Activated CD8-positive, alpha-beta memory T cell treated with anti-CD3 and anti-CD28 coated beads for 24 hours (primary cell): ENCODE results near the gene VARS2.

Experiments
- DNase-seq: peaks from one replicate; pipeline ENCODE4 v3.0.0-alpha.2; 2020

Gene VARS2

GRCh38 chr6:30884521-30885480 is 29.2 kb upstream of the VARS2 start:
- peak; percentile 74 for DNase-seq

GRCh38 chr6:30885481-30885998 is 28.5 kb upstream of the VARS2 start:
- no peak for DNase-seq

- no peak for DNase-seq
Observed at GRCh38 chr6:30885999-30886896, 27.8 kb upstream of the VARS2 start.

GRCh38 chr6:30886897-30887255 is 27.2 kb upstream of the VARS2 start:
- DNase-seq = no peak

- no peak for DNase-seq
Observed at GRCh38 chr6:30887901-30888815, 25.9 kb upstream of the VARS2 start.

GRCh38 chr6:30888816-30889495 is 25.1 kb upstream of the VARS2 start:
- DNase-seq = no peak

- no peak for DNase-seq
Observed at GRCh38 chr6:30889496-30889885, 24.5 kb upstream of the VARS2 start.

GRCh38 chr6:30889921-30890645 is 24.0 kb upstream of the VARS2 start:
- DNase-seq = no peak

GRCh38 chr6:30890646-30891449 is 23.2 kb upstream of the VARS2 start:
- no peak for DNase-seq

- no peak for DNase-seq
Observed at GRCh38 chr6:30891450-30891723, 22.7 kb upstream of the VARS2 start.

- no peak for DNase-seq
Observed at GRCh38 chr6:30891816-30892538, 22.1 kb upstream of the VARS2 start.

- DNase-seq = no peak
Observed at GRCh38 chr6:30893001-30893591, 20.9 kb upstream of the VARS2 start.

GRCh38 chr6:30893666-30894065 is 20.4 kb upstream of the VARS2 start:
- DNase-seq = no peak

GRCh38 chr6:30894381-30894780 is 19.7 kb upstream of the VARS2 start:
- DNase-seq = no peak

- DNase-seq = no peak
Observed at GRCh38 chr6:30894935-30895334, 19.1 kb upstream of the VARS2 start.

- DNase-seq = no peak
Observed at GRCh38 chr6:30895343-30895742, 18.7 kb upstream of the VARS2 start.

- no peak for DNase-seq
Observed at GRCh38 chr6:30896541-30896940, 17.5 kb upstream of the VARS2 start.

GRCh38 chr6:30897882-30898281 is 16.2 kb upstream of the VARS2 start:
- no peak for DNase-seq

- no peak for DNase-seq
Observed at GRCh38 chr6:30898750-30899360, 15.2 kb upstream of the VARS2 start.
